DMS153 treated with DMSO at 0.1 percent for 48 hours (cell line): ENCODE measurements around the gene SETSIP.
"Not testable (repeated sequence)": the region's sequence is repeated elsewhere in the genome, so short reads cannot be mapped to it uniquely, and the experiment has no call there.

Source experiments
- DNase-seq: peaks from one replicate; lab custom pipeline; 2025; ENCODE audit not compliant: unreplicated experiment; lab: John Stamatoyannopoulos, UW

Gene SETSIP

GRCh38 chr1:92065042-92065441 lies 10.2 kb downstream of the SETSIP start:
- DNase-seq: no peak

DNA sequence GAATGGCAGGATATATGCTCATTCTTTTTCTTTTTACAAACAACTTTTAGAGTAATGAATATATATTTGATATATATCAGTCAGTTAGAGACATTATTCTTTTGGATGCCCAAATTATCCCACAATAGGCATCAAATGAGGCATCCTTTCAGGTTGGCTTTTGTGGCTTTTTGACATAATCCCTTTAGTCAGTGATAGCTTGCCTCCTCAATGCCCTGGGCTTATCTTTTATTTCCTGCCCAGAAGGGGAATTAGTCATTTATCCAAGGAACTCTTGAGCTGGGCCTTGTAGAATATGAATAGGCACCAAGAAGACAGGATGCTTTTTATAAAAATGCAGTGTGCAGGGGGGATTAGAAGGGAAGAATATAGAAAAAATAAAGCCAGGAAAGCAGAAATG lies 23.3 kb downstream of the SETSIP start:
- DNase-seq: no peak

- DNase-seq: no peak
Measured at GRCh38 chr1:92045766-92046495, 29.3 kb downstream of the SETSIP start.

DNA sequence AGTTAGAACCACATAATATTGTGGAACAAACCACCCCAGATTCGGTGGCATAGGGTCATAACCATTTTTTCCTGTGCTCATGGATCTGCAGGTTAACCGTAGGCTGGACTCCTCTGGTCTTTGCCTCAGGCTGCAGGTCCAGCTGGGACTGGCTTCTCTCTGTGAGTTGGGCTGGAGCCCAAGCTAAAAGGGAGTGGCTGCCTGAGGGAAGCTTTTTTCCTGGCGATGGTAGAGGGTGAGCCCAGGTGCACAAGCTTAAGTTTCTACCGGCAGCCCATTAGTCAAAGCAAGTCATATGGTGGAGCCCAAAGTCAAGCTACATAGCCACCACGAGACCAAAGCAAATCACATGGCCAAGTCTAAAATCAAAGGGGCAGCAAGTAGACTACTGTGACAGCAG lies 31.6 kb downstream of the SETSIP start:
- DNase-seq: no peak

DNA sequence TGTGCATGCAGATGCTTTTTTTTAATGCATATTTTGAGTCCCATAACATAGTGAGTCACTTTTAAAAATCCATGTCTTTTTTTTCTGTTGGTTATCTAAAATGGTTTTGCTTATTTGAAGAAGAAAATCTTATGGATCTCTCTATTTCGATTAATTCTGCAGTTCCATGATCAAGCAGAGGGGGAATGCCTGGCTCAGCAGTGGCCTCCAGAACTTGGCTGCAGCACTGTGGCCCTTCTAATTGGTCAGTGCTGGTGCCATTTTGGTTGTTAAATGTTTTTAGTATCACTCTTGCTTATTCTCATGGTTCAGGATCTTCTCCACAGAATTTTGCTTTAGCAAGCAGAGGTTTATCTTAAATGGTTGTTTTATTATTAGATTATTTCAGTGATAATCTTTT lies 34.2 kb downstream of the SETSIP start:
- no peak for DNase-seq

- DNase-seq: no peak
Measured at GRCh38 chr1:92038695-92039346, 36.4 kb downstream of the SETSIP start.

GRCh38 chr1:92037400-92037799 lies 37.8 kb downstream of the SETSIP start:
- DNase-seq: no peak

- no peak for DNase-seq
Measured at GRCh38 chr1:92031281-92032110, 43.7 kb downstream of the SETSIP start.

- DNase-seq: peak; percentile 36
Measured at GRCh38 chr1:92030656-92031107, 44.5 kb downstream of the SETSIP start.

- DNase-seq: no peak
Measured at GRCh38 chr1:92029241-92029922, 45.8 kb downstream of the SETSIP start.

- no peak for DNase-seq
Measured at GRCh38 chr1:92026806-92027205, 48.4 kb downstream of the SETSIP start.

DNA sequence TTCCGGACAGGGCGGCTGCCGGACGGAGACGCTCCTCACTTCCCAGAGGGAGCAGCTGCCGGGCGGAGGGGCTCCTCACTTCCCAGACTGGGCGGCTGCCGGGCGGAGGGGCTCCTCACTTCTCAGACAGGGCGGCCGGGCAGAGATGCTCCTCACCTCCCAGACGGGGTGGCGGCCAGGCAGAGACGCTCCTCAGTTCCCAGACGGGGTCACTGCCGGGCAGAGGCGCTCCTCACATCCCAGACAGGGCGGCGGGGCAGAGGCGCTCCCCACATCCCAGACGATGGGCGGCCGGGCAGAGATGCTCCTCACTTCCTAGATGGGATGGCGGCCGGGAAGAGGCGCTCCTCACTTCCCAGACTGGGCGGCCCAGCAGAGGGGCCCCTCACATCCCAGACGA lies 49.2 kb downstream of the SETSIP start:
- not testable (repeated sequence) for DNase-seq
